ENCODE data around the gene TMEM63C.

GRCh38 chr14:77246784-77247183 lies 65.2 kb downstream of the TMEM63C start:
- TF ChIP-seq CTCF (IDR thresholded peaks at IDR 0.05) (no peak), POLR2A (IDR thresholded peaks at IDR 0.05) (no peak)
